Caco-2 (cell line): ENCODE measurements around the gene SUSD1. TPM values are rescaled to one million over a fixed set of nuclear protein-coding genes. Genes with fewer than 3 reads are reported as not detected.

Source experiments
- BruUV-seq: library from RNA; stranded (reverse); fragments of 400-500 nt; replicated peaks from 2 replicates; lab custom pipeline; 2021; lab: Mats Ljungman, UMichigan
- CTCF ChIA-PET: fragments of 300-600 bp; sonication (Branson Sonifier 250); formaldehyde crosslinking; loops from one replicate; lab custom pipeline; 2022; ENCODE audit warnings: antibody characterized with exemption; lab: Charles Lee
- POLR2A ChIA-PET: fragments of 300-600 bp; sonication (Branson Sonifier 250); formaldehyde crosslinking; loops from one replicate; lab custom pipeline; 2022; ENCODE audit warnings: antibody characterized with exemption; lab: Charles Lee
- DNase-seq, 2 experiments: peaks; one replicate each; pipeline versions ENCODE4 v3.0.0 to v3.0.0-alpha.2; 2020 to 2022
- H3K27me3 ChIP-seq: replicated peaks from 2 replicates; pipeline ENCODE4 v1.6.0; 2011; ENCODE audit warnings: low read length; ENCODE audit not compliant: control insufficient read depth, insufficient read depth
- H3K36me3 ChIP-seq: 2 replicates; pipeline ENCODE4 v1.5.1; 2011; ENCODE audit warnings: low read length; ENCODE audit not compliant: control insufficient read depth, insufficient read depth
- H3K4me1 ChIP-seq: fragments of 250-450 bp; sonication (Bioruptor Pico); 2 replicates; pipeline ENCODE4 v1.5.1; 2020; ENCODE audit warnings: mild to moderate bottlenecking
- H3K4me3 ChIP-seq: 2 replicates; pipeline ENCODE4 v1.5.1; 2011; ENCODE audit warnings: low read depth, mild to moderate bottlenecking, control low read depth, low read length
- H3K9me3 ChIP-seq: fragments of 250-450 bp; sonication (Bioruptor Pico); 2 replicates; pipeline ENCODE4 v1.5.1; 2020; ENCODE audit warnings: mild to moderate bottlenecking, moderate library complexity
- H3K27ac Mint-ChIP-seq: one replicate; pipeline ENCODE4 v1.8.0; 2022; ENCODE audit warnings: mixed read lengths; ENCODE audit not compliant: unreplicated experiment
- H3K27me3 Mint-ChIP-seq: one replicate; pipeline ENCODE4 v1.8.0; 2022; ENCODE audit warnings: mixed read lengths; ENCODE audit not compliant: insufficient read depth, unreplicated experiment
- H3K36me3 Mint-ChIP-seq: one replicate; pipeline ENCODE4 v1.8.0; 2022; ENCODE audit warnings: mild to moderate bottlenecking, mixed read lengths; ENCODE audit not compliant: insufficient read depth, unreplicated experiment
- H3K4me1 Mint-ChIP-seq: one replicate; pipeline ENCODE4 v1.8.0; 2022; ENCODE audit warnings: low read depth, mixed read lengths; ENCODE audit not compliant: unreplicated experiment
- H3K4me3 Mint-ChIP-seq: one replicate; pipeline ENCODE4 v1.8.0; 2022; ENCODE audit warnings: mild to moderate bottlenecking, moderate library complexity, mixed read lengths; ENCODE audit not compliant: unreplicated experiment
- H3K9me3 Mint-ChIP-seq: one replicate; pipeline ENCODE4 v1.8.0; 2022; ENCODE audit warnings: mixed read lengths; ENCODE audit not compliant: unreplicated experiment
- CTCF ChIP-seq, 2 experiments: fragments of 200-600 bp in 1 of 2; IDR thresholded peaks; 1 replicate in 1 of 2; 2 replicates in 1 of 2; pipeline versions ENCODE4 v1.5.1 to v1.8.0; 2011 to 2022; ENCODE audit warnings: antibody characterized with exemption in 1 of 2, control low read depth in 1 of 2, inconsistent platforms in 1 of 2, low read depth in 1 of 2, low read length in 1 of 2, mild to moderate bottlenecking in 1 of 2, moderate library complexity in 1 of 2; ENCODE audit not compliant: insufficient read depth in 1 of 2, severe bottlenecking in 1 of 2, unreplicated experiment in 1 of 2
- intact Hi-C: fragments of 100-400 bp; cut with micrococcal nuclease; formaldehyde crosslinking; loops from one replicate; pipeline ENCODE4 v1.10.0; 2022; ENCODE audit not compliant: unreplicated experiment
- total RNA-seq: library from RNA; stranded (reverse); gene quantifications from 2 replicates; pipeline ENCODE4 v1.2.3, GENCODE V29; 2022

SUSD1 gene
- total RNA-seq, 1 experiment from 2014 or later, result 53.4 TPM

- Mint-ChIP-seq H3K27ac (no peak overlapping the region), H3K27me3 (no peaks in the 10 kb centered on the region), H3K4me3 (no peak overlapping the region), H3K4me1 (peaks cover 33% of the 10 kb centered on the region), H3K36me3 (peaks cover 12% of the 10 kb centered on the region), H3K9me3 (peaks cover 11% of the 10 kb centered on the region)
- H3K36me3 ChIP-seq, result no peaks in the 10 kb centered on the region
- intact Hi-C loops, result no loop called here
- peaks cover 21% of the 10 kb centered on the region for H3K4me1 ChIP-seq
- H3K27me3 ChIP-seq, result no peaks in the 10 kb centered on the region
- no TSS peak for BruUV-seq
- no peak for TF ChIP-seq CTCF (IDR thresholded peaks at IDR 0.05; ENCODE audit: insufficient read depth in 1 of 2, low read depth in 1 of 2, low read length in 1 of 2, severe bottlenecking in 1 of 2, unreplicated experiment in 1 of 2)
- ChIA-PET CTCF (no interaction called here), POLR2A (interaction anchor here (0.6 kb wide), 1 partner anchor 25 kb away, joined by 5 read pairs; no protein-coding TSS in a partner anchor)
- H3K4me3 ChIP-seq, result no peak overlapping the region
- DNase-seq, result no peak
- H3K9me3 ChIP-seq, result no peaks in the 10 kb centered on the region
These were observed 9.8 kb upstream of the SUSD1 start for GRCh38 chr9:112184946-112185345.

GRCh38 chr9:112184221-112184620 is 9.1 kb upstream of the SUSD1 start:
- Mint-ChIP-seq H3K27me3 (no peaks in the 10 kb centered on the region), H3K4me1 (peaks cover 33% of the 10 kb centered on the region), H3K27ac (no peak overlapping the region), H3K36me3 (peaks cover 12% of the 10 kb centered on the region), H3K9me3 (peaks cover 11% of the 10 kb centered on the region), H3K4me3 (no peak overlapping the region)
- DNase-seq, result no peak
- intact Hi-C loops, result no loop called here
- no peak for TF ChIP-seq CTCF (IDR thresholded peaks at IDR 0.05; ENCODE audit: insufficient read depth in 1 of 2, low read depth in 1 of 2, low read length in 1 of 2, severe bottlenecking in 1 of 2, unreplicated experiment in 1 of 2)
- H3K4me1 ChIP-seq, result peaks cover 24% of the 10 kb centered on the region
- ChIA-PET POLR2A (no interaction called here), CTCF (interaction anchor here (0.6 kb wide), 1 partner anchor 161 kb away, joined by 3 read pairs; no protein-coding TSS in a partner anchor)
- no TSS peak for BruUV-seq
- no peaks in the 10 kb centered on the region for H3K9me3 ChIP-seq
- H3K36me3 ChIP-seq, result no peaks in the 10 kb centered on the region
- no peak overlapping the region for H3K4me3 ChIP-seq
- H3K27me3 ChIP-seq, result no peaks in the 10 kb centered on the region

GRCh38 chr9:112180387-112180881 is 5.3 kb upstream of the SUSD1 start:
- peaks cover 56% of the 10 kb centered on the region for H3K4me1 ChIP-seq
- CTCF ChIA-PET, result interaction anchor here (1.6 kb wide), 1 partner anchor 61 kb away, joined by 9 read pairs; no protein-coding TSS in a partner anchor
- peaks cover 11% of the 10 kb centered on the region for H3K9me3 Mint-ChIP-seq
- no TSS peak for BruUV-seq
- no peak for TF ChIP-seq CTCF (IDR thresholded peaks at IDR 0.05; ENCODE audit: insufficient read depth in 1 of 2, low read depth in 1 of 2, low read length in 1 of 2, severe bottlenecking in 1 of 2, unreplicated experiment in 1 of 2)
- peak; percentile 54 to 57 for DNase-seq
- H3K27ac Mint-ChIP-seq, result peak overlapping the region; percentile 88
- H3K27me3 Mint-ChIP-seq, result no peaks in the 10 kb centered on the region
- H3K4me3 ChIP-seq, result no peak overlapping the region
- no peaks in the 10 kb centered on the region for H3K36me3 ChIP-seq
- peaks cover 14% of the 10 kb centered on the region for H3K36me3 Mint-ChIP-seq
- H3K27me3 ChIP-seq, result no peaks in the 10 kb centered on the region
- peaks cover 40% of the 10 kb centered on the region for H3K4me1 Mint-ChIP-seq
- POLR2A ChIA-PET, result no interaction called here
- intact Hi-C loops, result loop anchor here (1.0 kb wide), 2 partner anchors 14 to 61 kb away; no protein-coding TSS in a partner anchor
- peak overlapping the region; percentile 55 for H3K4me3 Mint-ChIP-seq
- no peaks in the 10 kb centered on the region for H3K9me3 ChIP-seq
